ENCODE results near the gene NECAB2. TPM values are rescaled to one million over a fixed set of nuclear protein-coding genes. Genes with fewer than 3 reads are reported as not detected.

The NECAB2 gene
- total and polyA plus RNA-seq, 2 experiments from 2014 or later: 1.2 TPM; not detected in 1

DNA sequence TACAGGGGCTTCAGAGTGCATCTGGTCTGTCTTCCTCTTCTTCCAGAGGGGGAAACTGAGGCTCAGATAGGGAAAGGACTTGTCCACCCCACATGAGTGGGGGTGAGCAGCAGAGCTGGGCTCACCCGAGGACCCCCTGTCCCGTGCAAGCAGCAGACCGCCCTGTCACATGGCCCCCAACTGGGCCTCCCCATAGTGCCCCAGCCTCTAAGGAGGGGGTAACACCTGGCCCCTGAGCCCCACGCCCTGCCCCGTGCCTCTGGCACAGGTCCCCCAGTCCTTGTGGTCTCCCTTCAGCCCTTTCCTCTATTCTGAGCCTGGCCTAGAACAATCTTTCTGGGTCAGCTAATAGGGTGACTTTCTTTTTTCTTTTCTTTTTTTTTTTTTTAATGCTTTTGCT lies 6.5 kb upstream of the NECAB2 start:
- Histone ChIP-seq H3K4me3 (no peak overlapping the region), H3K27ac (no peak overlapping the region), H4K20me1 (ENCODE audit: insufficient read depth) (no peaks in the 10 kb centered on the region), H3K36me3 (ENCODE audit: low read depth) (peaks cover 4% of the 10 kb centered on the region; the same call in 1 of the 2 replicates), H3K4me1 (ENCODE audit: insufficient read depth) (no peaks in the 10 kb centered on the region), H3K79me2 (ENCODE audit: insufficient read depth) (no peaks in the 10 kb centered on the region), H3K27me3 (replicated peaks; ENCODE audit: insufficient read depth) (no peaks in the 10 kb centered on the region), H3K4me2 (ENCODE audit: unreplicated experiment) (no peak overlapping the region), H2AFZ (no peak overlapping the region), H3K9me2 (ENCODE audit: insufficient read depth) (no peaks in the 10 kb centered on the region), H3F3A (ENCODE audit: insufficient read depth) (no peaks in the 10 kb centered on the region), H3K9me3 (ENCODE audit: low read depth) (no peaks in the 10 kb centered on the region), H3K9ac (no peak overlapping the region)
- TF ChIP-seq EZH2 (IDR thresholded peaks at IDR 0.05; ENCODE audit: insufficient read depth, poor library complexity, severe bottlenecking) (no peak), EZH2phosphoT487 (IDR thresholded peaks at IDR 0.05; ENCODE audit: insufficient read depth, low read depth) (no peak)
- DNase-seq: no peak
- in situ Hi-C loops (cut with MboI): no loop called here
- WGBS, 2 experiments (ENCODE audit: low coverage in 1 of 2, low lambda C conversion rate in 2 of 2, missing lambda C conversion rate in 2 of 2): 86 to 92% methylated on average over 4 to 5 of the region's 5 CpGs

DNA sequence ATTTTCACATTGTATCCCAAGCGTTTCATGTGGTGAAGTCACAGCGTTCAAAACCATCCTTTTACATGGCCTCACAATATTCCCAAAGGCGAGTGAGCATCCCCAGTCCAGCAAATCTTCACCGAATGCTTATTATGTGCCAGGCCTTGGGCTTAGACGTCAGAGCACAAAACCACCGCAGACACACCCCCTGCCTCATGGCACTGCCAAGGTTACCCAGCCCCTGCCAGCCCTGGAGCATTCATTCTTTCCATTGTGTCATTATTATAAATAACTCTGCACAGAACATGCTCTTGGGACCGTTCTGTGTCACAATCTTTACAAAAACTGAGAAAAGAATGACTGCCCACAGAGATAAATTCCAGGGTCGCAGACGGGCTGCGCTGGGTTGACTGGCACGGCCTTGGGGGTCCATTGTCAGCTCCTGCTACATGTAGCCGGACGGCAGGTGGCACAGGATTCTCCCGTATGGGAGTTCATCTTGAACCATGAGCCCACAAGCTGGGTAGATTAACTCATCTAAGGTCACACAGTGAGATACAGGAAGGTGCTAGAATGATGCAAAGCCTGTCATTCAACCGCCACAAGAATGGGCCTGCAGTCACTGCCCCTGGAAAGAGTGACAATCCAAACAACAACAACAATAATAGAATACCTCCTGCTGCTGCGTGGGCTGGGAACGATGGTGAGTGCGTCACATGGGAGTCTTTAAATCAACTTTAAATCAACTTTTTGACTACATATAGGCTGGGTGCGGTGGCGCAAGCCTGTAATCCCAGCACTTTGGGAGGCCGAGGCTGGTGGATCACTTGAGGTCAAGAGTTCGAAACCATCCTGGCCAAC lies 4.5 kb upstream of the NECAB2 start:
- no peaks in the 10 kb centered on the region for H3K9me2 ChIP-seq (ENCODE audit: insufficient read depth)
- H3F3A ChIP-seq (ENCODE audit: insufficient read depth): no peaks in the 10 kb centered on the region
- H3K27me3 ChIP-seq (replicated peaks; ENCODE audit: insufficient read depth): no peaks in the 10 kb centered on the region
- no peak overlapping the region for H3K27ac ChIP-seq
- H4K20me1 ChIP-seq (ENCODE audit: insufficient read depth): no peaks in the 10 kb centered on the region
- no peaks in the 10 kb centered on the region for H3K4me1 ChIP-seq (ENCODE audit: insufficient read depth)
- H3K9ac ChIP-seq: no peak overlapping the region
- H3K9me3 ChIP-seq (ENCODE audit: low read depth): no peaks in the 10 kb centered on the region
- H3K36me3 ChIP-seq (ENCODE audit: low read depth): peaks cover 4% of the 10 kb centered on the region; the same call in 1 of the 2 replicates
- in situ Hi-C loops (cut with MboI): no loop called here
- H3K4me3 ChIP-seq: no peak overlapping the region
- no peak overlapping the region for H3K4me2 ChIP-seq (ENCODE audit: unreplicated experiment)
- TF ChIP-seq EZH2 (IDR thresholded peaks at IDR 0.05; ENCODE audit: insufficient read depth, poor library complexity, severe bottlenecking) (no peak), EZH2phosphoT487 (IDR thresholded peaks at IDR 0.05; ENCODE audit: insufficient read depth, low read depth) (no peak)
- 80 to 83% methylated on average over 22 of the region's 22 CpGs for WGBS, 2 experiments (ENCODE audit: low coverage in 1 of 2, low lambda C conversion rate in 2 of 2, missing lambda C conversion rate in 2 of 2)
- DNase-seq: no peak
- no peak overlapping the region for H2AFZ ChIP-seq
- H3K79me2 ChIP-seq (ENCODE audit: insufficient read depth): no peaks in the 10 kb centered on the region

DNA sequence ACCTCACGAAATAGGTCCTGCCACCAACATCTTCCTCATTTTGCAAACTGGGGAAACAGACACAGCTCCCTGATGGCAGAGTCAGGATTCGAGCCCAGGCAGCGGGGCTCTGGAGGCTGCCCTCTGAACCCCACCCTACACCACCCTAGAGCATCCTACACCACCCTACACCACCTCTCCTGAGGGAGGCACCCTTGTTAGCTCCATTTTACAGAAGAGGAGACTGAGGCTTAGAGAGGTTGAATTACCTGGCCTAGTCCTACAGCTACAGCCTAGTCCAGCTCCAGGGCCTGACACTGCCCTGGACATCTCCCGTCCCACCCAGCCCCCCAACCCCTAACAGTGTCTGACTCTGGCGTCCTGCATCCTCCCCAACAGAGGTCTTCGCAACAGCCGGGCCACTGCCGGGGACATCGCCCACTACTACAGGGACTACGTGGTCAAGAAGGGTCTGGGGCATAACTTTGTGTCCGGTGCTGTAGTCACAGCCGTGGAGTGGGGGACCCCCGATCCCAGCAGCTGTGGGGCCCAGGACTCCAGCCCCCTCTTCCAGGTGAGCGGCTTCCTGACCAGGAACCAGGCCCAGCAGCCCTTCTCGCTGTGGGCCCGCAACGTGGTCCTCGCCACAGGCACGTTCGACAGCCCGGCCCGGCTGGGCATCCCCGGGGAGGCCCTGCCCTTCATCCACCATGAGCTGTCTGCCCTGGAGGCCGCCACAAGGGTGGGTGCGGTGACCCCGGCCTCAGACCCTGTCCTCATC lies 3.2 kb upstream of the NECAB2 start:
- in situ Hi-C loops (cut with MboI): loop anchor here (5.0 kb wide), 1 partner anchor 82 kb away; no protein-coding TSS in a partner anchor
- WGBS, 2 experiments (ENCODE audit: low coverage in 1 of 2, low lambda C conversion rate in 2 of 2, missing lambda C conversion rate in 2 of 2): 92 to 97% methylated on average over 26 of the region's 26 CpGs
- H3K79me2 ChIP-seq (ENCODE audit: insufficient read depth): no peaks in the 10 kb centered on the region

DNA sequence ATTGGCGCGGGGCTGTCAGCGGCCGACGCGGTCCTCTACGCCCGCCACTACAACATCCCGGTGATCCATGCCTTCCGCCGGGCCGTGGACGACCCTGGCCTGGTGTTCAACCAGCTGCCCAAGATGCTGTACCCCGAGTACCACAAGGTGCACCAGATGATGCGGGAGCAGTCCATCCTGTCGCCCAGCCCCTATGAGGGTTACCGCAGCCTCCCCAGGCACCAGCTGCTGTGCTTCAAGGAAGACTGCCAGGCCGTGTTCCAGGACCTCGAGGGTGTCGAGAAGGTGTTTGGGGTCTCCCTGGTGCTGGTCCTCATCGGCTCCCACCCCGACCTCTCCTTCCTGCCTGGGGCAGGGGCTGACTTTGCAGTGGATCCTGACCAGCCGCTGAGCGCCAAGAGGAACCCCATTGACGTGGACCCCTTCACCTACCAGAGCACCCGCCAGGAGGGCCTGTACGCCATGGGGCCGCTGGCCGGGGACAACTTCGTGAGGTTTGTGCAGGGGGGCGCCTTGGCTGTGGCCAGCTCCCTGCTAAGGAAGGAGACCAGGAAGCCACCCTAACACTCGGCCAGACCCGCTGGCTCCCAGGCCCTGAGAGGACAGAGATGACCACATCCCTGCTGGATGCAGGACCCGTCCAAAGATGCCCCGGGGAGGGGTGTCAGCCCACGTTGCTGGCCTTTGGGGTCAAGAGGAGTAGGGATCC lies 2.4 kb upstream of the NECAB2 start:
- no peaks in the 10 kb centered on the region for H4K20me1 ChIP-seq (ENCODE audit: insufficient read depth)
- H3K27ac ChIP-seq: no peak overlapping the region
- H3K9me2 ChIP-seq (ENCODE audit: insufficient read depth): no peaks in the 10 kb centered on the region
- no peaks in the 10 kb centered on the region for H3K4me1 ChIP-seq (ENCODE audit: insufficient read depth)
- no peaks in the 10 kb centered on the region for H3K9me3 ChIP-seq (ENCODE audit: low read depth)
- H3F3A ChIP-seq (ENCODE audit: insufficient read depth): no peaks in the 10 kb centered on the region
- no peak for DNase-seq
- no peak overlapping the region for H3K9ac ChIP-seq
- H3K4me2 ChIP-seq (ENCODE audit: unreplicated experiment): no peak overlapping the region
- no peaks in the 10 kb centered on the region; the same call in 1 of the 2 replicates for H3K36me3 ChIP-seq (ENCODE audit: low read depth)
- TF ChIP-seq EZH2 (IDR thresholded peaks at IDR 0.05; ENCODE audit: insufficient read depth, poor library complexity, severe bottlenecking) (no peak), EZH2phosphoT487 (IDR thresholded peaks at IDR 0.05; ENCODE audit: insufficient read depth, low read depth) (no peak)
- WGBS, 2 experiments (ENCODE audit: low coverage in 1 of 2, low lambda C conversion rate in 2 of 2, missing lambda C conversion rate in 2 of 2): 94 to 95% methylated on average over 34 to 36 of the region's 36 CpGs
- no peak overlapping the region for H2AFZ ChIP-seq
- no peaks in the 10 kb centered on the region; the same call in 1 of the 2 replicates for H3K27me3 ChIP-seq (replicated peaks; ENCODE audit: insufficient read depth)
- H3K79me2 ChIP-seq (ENCODE audit: insufficient read depth): no peaks in the 10 kb centered on the region
- H3K4me3 ChIP-seq: no peak overlapping the region
- in situ Hi-C loops (cut with MboI): loop anchor here (5.0 kb wide), 1 partner anchor 82 kb away; no protein-coding TSS in a partner anchor

More for the DNA sequence above, 3.2 kb upstream of the NECAB2 start:
- peaks cover 4% of the 10 kb centered on the region; the same call in 1 of the 2 replicates for H3K36me3 ChIP-seq (ENCODE audit: low read depth)
- no peak overlapping the region for H3K27ac ChIP-seq
- H3K4me3 ChIP-seq: no peak overlapping the region
- no peak overlapping the region for H3K9ac ChIP-seq
- H3K27me3 ChIP-seq (replicated peaks; ENCODE audit: insufficient read depth): no peaks in the 10 kb centered on the region; the same call in 1 of the 2 replicates
- no peak for DNase-seq
- no peak overlapping the region for H3K4me2 ChIP-seq (ENCODE audit: unreplicated experiment)
- no peaks in the 10 kb centered on the region for H3K9me3 ChIP-seq (ENCODE audit: low read depth)
- no peaks in the 10 kb centered on the region for H4K20me1 ChIP-seq (ENCODE audit: insufficient read depth)
- H3K4me1 ChIP-seq (ENCODE audit: insufficient read depth): no peaks in the 10 kb centered on the region
- H2AFZ ChIP-seq: no peak overlapping the region
- TF ChIP-seq EZH2 (IDR thresholded peaks at IDR 0.05; ENCODE audit: insufficient read depth, poor library complexity, severe bottlenecking) (no peak), EZH2phosphoT487 (IDR thresholded peaks at IDR 0.05; ENCODE audit: insufficient read depth, low read depth) (no peak)
- no peaks in the 10 kb centered on the region for H3K9me2 ChIP-seq (ENCODE audit: insufficient read depth)
- H3F3A ChIP-seq (ENCODE audit: insufficient read depth): no peaks in the 10 kb centered on the region

Data from GM23248 (cell line).